ENCODE measurements around the gene MAP2K6. TPM values are rescaled to one million over a fixed set of nuclear protein-coding genes. Genes with fewer than 3 reads are reported as not detected.

MAP2K6 gene
- total RNA-seq, 1 donor from 2014 or later: 0.57 TPM

DNA sequence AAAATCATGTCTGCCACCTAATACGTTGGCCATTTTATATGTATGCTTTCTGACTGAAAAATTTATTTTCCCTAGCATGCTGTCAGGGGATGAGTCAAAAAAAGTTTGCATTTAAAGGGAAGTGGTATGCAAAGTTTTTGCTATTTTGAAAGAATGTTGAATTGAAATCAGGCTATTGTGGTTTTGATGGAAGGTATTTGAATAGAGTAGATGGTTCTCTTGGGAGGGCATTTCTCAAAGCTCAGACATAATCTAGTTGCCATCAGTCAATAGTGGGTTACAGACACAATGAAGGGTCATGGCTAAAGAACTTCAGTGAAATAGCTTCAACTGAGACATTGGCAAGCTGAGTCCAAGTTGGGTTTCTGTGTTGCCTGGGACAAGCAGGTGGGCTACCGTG lies 102.4 kb downstream of the MAP2K6 start:
- intact Hi-C loops (cut with DNase I): no loop called here
- DNase-seq (ENCODE audit: low spot score): no peak

DNA sequence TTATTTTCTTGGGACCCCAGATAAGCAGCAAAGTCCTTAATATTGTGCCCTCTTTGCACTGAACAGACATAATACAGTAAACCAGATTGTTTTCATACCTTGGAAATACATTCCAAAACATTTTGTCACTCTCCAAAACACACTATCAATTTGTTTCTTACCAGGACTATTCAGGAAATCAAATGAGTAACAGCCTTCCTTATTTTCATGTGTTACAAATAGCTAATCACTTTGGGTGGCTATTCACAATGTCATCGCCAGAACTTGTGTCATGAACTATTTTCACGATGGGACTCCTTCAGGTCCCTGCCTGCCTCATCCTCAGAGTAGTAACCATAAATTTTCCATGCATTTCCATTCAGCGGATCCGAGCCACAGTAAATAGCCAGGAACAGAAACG lies 104.5 kb downstream of the MAP2K6 start:
- intact Hi-C loops (cut with DNase I): no loop called here
- no peak for DNase-seq (ENCODE audit: low spot score)

DNA sequence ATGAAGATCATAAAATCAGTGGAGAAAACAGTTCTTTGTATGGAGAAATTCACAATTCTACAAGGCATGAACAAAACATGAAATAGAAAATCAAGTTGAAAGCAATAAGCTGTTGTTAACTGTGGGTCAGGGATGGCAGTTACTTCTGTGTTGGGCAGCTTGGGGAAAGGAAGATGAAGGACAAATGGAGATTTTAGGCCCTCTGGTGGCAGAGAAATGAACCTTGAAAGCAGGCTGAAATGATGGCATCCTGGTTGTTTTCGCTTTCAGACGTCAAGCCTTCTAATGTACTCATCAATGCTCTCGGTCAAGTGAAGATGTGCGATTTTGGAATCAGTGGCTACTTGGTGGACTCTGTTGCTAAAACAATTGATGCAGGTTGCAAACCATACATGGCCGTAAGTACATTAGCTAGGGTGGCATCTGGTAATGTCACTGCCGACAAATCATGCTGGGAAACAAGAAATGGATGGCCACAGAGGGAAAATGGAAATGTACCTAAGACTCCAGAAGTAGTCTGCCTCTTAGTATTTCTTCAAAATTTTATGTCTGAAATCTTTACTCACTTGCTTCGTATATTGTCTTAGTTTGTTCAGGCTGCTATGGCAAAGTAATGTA lies 108.9 kb downstream of the MAP2K6 start:
- DNase-seq (ENCODE audit: low spot score): no peak
- intact Hi-C loops (cut with DNase I): no loop called here

DNA sequence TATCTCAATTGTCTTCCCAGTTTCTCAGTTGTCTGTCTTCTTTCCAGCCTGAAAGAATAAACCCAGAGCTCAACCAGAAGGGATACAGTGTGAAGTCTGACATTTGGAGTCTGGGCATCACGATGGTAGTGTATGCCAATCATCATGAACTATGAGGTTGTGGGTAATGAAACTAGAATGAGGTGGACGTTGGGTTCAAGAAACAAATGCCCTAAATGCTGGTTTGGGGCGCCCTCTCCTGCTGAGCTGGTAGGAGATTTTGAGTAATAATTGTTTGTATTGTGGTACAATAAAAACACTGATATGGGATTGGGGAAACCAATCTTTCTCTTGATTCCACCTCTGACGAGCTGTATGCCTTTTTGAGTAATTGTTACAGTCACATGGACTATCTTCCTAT lies 110.4 kb downstream of the MAP2K6 start:
- no peak for DNase-seq (ENCODE audit: low spot score)
- intact Hi-C loops (cut with DNase I): loop anchor here (5.0 kb wide), 2 partner anchors 1032 to 1097 kb away; no protein-coding TSS in a partner anchor

DNA sequence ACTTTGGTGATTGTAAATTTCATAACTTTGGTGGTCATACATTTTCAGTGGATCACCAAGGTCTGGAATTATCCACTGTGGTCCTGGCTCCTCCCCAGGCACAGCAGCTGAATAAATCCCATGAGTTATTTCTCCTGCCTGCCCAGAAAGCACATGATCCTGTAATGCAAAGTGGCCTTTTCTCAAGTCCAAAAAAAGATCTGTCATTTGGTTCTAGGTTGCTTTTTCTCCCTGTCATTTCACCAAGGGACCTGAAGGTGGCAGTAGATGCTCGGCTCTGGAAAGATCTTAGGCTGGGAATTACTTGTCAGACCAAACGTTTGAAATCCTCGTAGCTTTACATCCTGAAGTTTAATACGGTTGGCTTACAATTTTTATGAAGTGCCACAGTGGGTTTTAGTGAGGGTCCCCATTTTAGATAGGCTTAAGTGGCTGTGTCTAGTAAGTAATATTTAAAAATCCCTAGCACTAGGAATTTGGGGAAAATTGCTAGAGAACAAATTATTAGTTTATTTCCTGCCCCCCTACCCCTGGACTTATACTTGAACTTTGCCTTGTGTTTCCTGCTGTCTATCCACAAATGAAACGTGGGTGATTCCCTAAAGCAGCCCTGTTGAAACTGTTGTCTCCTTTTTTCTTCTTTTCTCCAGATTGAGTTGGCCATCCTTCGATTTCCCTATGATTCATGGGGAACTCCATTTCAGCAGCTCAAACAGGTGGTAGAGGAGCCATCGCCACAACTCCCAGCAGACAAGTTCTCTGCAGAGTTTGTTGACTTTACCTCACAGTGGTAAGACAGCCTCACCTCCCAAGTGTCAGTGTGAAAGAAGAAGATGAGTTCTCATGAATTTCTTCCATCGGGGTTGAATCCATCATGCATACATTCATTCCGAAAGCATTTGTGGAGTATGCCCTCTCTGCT lies 111.7 kb downstream of the MAP2K6 start:
- intact Hi-C loops (cut with DNase I): loop anchor here (5.0 kb wide), 2 partner anchors 1031 to 1096 kb away; no protein-coding TSS in a partner anchor
- DNase-seq (ENCODE audit: low spot score): no peak

DNA sequence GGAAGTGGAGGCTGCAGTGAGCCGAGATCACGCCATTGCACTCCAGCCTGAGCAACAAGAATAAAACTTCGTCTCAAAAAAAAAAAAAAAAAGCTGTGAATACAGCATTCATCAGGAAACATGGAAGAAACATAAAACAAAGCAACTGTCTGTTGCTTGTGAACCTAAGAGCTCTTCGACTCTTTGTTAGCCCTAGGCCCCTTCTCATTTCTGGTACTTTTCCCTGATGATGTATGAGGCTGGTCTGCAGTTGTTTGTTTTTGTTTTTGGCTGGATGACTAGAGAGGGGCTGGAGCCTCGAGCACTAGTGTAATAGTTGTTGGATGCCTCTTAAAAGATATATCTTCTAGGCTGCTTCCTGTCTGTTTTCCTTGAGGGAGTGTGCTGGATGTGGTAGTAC lies 113.5 kb downstream of the MAP2K6 start:
- intact Hi-C loops (cut with DNase I): loop anchor here (5.0 kb wide), 2 partner anchors 1029 to 1094 kb away; no protein-coding TSS in a partner anchor
- no peak for DNase-seq (ENCODE audit: low spot score)

DNA sequence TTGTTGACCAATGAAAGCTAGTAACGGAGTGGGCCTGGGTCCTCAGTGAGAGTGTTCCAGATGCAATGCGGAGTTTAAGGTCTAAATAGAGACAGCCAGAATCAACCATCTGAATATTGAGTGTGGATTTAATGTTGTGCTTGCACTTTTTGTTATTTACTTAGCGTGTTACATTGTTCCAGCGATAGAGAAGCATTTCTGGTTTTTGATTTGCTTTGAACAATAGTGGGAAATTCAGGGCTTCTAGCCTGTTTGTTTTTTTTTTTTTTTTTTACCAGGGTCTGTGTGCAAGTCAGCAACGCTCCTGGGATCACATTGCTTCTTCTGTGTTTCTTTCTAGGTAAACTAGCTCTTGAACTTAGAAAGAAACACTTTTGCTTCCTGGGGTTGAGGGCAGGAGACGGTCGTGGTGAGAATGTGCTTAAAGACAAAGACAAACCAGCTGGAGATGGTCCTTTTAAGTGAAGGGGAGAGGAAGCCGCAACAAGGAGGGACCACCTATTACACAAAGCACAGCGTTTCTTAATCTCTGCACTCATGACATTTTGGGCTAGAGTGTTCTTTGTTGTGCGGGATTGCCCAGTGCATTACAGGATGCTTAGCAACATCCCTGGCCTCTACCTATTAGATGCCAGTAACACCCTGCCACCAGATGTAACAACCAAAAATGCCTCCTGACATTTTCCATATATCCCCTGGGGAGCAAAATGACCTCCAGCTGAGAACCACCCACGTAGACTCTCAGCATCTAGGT lies 119.2 kb downstream of the MAP2K6 start:
- DNase-seq (ENCODE audit: low spot score): no peak
- intact Hi-C loops (cut with DNase I): no loop called here

DNA sequence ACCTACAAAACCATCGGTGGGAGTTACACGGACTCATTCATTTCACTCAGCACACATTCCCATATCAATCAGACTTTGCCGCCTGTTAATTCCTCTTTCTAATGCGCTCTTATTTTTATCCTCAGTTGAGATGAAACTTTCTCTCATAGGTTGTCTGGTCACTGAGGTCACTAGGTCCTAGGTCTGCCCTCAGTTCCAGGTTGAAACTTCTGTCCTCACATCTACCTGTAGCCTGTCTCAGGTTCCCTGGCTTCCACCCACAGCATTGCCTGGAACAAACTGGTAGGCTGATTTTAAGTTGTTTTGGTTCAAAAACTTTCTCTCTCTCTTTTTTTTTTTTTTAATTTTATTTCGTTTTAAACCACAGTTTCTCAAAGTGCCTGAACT lies 119.7 kb downstream of the MAP2K6 start:
- intact Hi-C loops (cut with DNase I): no loop called here

DNA sequence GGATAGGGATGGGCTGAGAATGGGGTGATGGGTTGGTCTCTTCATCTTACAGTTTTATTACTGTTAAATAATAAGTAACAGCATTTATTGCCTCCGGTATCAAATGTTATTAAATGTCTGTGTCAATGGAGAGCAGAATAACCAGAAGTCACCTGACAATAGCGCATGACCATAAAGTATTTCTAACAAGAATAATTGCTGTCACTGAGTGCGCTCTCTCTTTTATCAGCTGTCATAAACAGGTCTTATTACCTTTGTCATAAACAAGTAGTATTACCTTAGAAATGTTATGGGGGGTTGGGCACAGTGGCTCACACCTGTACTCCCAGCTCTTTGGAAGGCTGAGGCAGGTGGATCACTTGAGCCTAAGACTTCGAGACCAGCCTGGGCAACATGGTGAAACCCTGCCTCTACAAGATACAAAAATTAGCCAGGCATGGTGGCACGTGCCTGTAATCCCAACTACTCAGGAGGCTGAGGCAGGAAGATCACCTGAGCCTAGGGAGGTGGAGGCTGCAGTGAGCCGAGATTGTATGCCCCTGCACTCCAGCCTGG lies 120.6 kb downstream of the MAP2K6 start:
- intact Hi-C loops (cut with DNase I): no loop called here

More for the DNA sequence above, 119.7 kb downstream of the MAP2K6 start:
- no peak for DNase-seq (ENCODE audit: low spot score)

DNA sequence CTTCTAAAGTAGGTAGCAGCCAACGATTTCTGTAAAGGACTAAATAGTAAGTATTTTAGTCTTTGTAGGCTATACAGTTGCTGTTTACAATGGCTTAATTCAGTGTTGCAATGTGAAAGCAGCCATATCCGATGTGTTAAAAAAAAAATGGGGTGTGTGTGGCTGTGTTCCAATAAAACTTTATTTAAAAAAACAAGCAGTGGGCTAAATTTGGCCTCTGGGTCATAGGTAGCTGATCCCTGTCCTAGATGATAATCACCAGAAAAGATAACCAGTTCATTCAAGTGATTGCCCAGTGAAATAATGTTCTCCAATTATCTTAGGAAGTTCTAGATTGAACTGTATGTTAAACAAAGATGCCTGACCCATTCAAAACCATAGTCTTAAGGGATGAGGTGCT lies 124.3 kb downstream of the MAP2K6 start:
- no peak for DNase-seq (ENCODE audit: low spot score)
- intact Hi-C loops (cut with DNase I): no loop called here

More for the DNA sequence above, 120.6 kb downstream of the MAP2K6 start:
- DNase-seq (ENCODE audit: low spot score): no peak

DNA sequence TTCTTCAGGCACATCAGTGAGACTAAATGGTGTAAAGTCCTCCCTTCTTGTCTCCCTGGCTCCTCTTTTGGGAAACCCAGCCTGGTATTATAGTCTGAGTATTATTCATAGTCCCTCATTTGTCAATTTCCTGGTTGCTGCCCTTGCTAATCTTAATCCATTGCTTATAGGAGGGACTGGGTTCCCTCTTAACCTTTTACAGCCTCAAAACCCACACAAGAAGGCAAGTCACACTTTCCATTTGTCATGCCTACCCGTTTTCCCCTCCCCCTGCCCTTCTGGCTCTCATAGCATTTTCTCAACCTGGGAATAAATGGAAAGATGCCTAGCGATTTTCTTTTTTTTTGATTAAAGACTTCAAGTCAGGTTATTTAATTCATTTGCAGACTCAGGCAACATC lies 124.8 kb downstream of the MAP2K6 start:
- DNase-seq (ENCODE audit: low spot score): no peak
- intact Hi-C loops (cut with DNase I): no loop called here

DNA sequence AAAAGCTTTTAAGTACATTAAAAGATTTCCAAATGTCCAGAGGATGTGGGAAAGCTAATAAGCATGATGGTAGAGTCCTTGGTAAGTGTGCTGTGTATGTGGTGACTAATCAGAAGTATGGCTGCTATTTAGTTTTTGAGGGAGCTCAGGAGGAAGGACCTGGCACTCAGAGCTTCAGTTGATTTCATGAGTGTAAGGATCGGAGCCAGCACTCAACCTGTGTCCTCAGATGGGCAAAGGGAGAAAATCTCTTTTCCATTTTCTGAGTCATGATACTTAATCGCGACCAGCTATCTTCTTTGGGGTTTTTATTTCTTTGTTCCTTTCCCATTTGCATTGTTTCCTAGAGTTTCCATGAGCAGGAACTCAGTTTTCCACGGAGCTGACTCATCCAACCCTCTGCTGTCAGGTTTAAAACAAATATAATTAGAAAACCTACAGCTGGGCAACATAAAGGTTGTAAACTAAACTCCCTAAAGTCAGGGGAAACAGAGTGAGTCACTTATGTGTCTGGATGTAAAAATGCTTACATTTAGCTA lies 125.4 kb downstream of the MAP2K6 start:
- no peak for DNase-seq (ENCODE audit: low spot score)
- intact Hi-C loops (cut with DNase I): no loop called here

DNA sequence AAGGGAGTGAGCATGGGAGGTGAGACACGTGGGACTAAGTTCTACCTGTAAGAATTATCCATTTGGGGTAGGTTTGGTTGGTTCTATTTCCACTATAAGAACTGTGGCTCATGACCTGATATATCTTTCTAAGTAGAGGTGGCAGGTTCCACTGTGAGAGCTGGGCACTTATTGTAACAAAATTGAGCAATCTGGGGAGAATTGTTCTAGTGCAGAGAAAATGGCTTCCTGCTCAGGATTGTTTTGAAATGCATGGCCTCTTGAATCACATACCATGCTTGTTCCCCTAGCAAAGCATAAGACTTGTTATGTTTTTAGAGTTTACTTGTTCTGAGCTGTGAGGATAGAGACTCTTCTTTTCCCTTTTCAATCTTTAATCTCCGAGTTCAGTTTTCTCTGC lies 125.9 kb downstream of the MAP2K6 start:
- intact Hi-C loops (cut with DNase I): no loop called here
- no peak for DNase-seq (ENCODE audit: low spot score)

DNA sequence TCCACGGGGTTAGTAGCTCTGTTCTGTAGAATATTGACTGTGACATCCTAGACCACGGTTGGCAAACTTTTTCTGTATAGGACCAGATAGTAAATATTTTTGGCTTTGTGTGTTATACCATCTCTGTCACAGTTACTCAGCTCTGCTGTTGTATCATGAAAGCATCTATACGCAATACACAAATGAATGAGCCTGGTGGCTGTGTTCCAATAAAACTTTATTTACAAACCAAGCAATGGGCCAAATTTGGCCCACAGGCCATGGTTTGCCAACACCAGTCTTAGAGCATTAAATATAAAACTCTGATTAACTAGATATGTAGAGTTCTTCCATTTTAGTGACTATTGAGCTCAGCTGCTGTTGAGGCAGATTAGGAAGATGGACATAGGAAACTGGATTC lies 132.7 kb downstream of the MAP2K6 start:
- DNase-seq (ENCODE audit: low spot score): no peak
- intact Hi-C loops (cut with DNase I): no loop called here

DNA sequence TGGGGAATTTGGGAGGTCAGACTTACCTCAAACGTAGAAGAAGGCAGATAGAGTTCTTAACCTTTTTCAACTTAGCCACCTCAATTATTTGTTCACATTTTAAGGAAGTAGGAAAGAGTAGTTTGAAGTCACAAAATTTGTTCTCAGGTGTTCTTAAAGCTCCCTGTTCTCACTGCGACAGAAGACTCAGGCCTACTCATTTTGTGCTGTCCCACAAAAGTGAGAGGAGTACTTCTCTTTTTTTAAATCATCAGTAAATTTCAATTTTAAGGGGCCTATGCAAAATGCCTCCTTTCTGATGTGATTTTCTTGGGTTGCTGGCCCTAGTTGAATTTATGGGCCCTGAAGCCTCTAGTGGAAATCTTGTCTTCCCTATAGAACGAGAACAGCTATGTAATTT lies 133.4 kb downstream of the MAP2K6 start:
- intact Hi-C loops (cut with DNase I): no loop called here
- DNase-seq (ENCODE audit: low spot score): no peak

DNA sequence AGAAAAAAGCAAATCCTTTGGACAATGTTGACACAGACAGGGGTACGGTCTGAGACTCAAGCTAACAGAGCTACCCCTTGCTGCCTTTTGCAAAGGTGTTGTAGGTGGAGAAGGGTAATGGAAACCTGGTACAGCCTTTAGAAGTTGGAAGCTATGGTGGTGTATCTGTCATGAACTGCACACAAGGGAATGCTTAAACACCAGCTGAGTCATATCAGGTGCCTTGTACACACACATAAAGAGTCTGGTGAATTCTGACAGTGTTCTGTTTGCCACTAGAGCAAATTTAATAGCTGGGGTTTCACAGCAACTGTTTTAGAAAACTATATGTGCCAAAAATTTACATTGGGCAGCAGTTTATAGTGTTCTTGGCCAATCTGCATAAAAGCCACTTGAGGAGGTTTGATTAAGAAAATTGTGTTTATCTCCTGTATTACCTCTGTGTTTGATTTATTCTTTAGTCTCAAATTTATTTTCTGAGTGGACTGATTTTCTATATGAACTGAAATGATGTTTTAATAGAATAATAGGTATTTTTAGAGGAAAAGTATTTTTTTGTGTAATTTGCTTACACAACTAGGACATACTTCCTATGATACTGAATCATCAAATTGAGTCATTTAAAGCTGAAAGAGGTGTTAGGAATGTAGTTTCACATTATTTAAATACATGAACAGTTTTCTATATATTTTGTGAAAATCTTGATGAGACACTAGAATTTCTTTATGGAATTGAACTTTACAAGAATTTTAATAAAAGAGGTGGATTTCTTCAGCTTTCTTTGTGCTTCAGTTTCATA lies 136.9 kb downstream of the MAP2K6 start:
- intact Hi-C loops (cut with DNase I): no loop called here
- DNase-seq (ENCODE audit: low spot score): no peak

DNA sequence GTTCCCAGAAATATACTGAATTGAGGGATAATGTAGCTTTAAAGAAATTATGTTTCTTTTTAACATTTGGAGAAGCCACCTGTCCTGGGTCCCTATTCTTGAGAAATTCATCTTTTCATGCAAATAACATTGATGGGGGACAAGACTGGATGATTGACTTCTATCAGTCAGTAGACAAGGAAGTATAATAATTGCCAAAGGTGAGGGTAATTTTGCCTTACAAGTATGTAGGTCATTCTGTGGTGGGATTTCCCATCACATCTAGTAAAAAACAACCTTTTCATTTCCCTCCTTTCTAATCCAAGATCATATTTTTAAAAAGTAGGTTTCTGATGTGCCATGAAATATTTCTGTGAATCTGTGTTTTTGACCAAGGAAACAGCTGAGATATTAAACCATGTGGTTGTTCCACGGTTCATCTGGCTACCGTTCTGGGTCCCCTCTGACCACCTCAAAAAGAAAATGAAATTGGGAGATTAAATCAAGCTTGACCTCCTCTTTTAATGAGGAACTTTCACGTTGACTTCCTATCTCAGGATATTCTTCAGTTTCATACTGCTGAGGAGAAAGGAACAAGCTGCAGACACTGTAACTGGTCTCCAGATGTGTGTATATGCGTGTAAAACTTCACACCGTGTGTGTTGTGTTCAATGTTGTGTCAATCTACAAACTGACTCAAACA lies 138.6 kb downstream of the MAP2K6 start:
- DNase-seq (ENCODE audit: low spot score): no peak
- intact Hi-C loops (cut with DNase I): no loop called here

DNA sequence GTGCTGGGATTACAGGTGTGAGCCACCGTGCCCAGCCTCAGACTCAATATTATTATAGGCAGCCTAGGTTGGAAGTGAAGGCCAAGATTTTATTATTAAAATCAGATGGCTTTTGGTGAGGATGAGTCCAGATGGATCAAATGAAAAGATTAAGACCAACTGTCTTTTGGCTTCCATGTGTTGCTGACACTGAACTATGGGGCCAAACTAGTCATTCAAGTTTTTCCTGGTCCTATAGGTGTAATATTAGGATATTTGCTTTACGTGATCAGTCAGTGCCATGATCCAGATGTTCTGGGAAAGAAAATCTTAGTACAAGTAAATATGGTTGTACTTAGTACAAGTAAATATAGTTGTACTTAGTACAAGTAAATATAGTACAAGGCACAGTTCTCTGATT lies 140.6 kb downstream of the MAP2K6 start:
- intact Hi-C loops (cut with DNase I): no loop called here
- no peak for DNase-seq (ENCODE audit: low spot score)

Data from cardiac septum (tissue), 1 donor.